ENCODE measurements around the gene SBF2.
A peak's percentile ranks its signal among the peaks of the same experiment; 100 is the strongest.

SBF2 gene

DNA sequence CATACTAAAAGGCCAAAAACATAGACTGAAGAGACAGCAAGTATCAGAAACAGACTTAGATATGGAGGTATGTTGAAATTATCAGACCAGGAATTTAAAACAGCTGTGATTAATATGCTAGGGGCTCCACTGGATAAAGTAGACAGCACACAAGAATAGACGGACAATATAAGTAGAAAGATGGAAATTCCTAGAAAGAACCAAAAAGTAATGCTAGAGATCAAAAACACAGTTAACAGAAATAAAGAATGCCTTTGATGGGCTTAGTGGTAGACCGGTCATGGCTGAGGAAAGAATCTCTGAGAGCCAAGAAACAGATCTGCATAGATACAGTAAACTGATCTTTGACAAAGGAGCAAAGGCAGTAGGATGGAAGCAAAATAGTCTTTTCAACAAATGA is 380.0 kb downstream of the SBF2 start:
- H3K9me3 ChIP-seq (ENCODE audit: control insufficient read depth, low read length), result no peaks in the 10 kb centered on the region
- no peak overlapping the region for H2AK5ac ChIP-seq (ENCODE audit: low read length, severe bottlenecking)
- no peak overlapping the region for H3K27ac ChIP-seq (ENCODE audit: low read length, poor library complexity, severe bottlenecking)
- H3K23ac ChIP-seq (ENCODE audit: low read length in 2 of 2), result no peak overlapping the region
- no peak overlapping the region for H3K18ac ChIP-seq (ENCODE audit: low read depth in 1 of 2, low read length in 2 of 2)
- no peak overlapping the region for H2BK15ac ChIP-seq (ENCODE audit: low read depth, poor library complexity, severe bottlenecking)
- H3K27me3 ChIP-seq (ENCODE audit: control insufficient read depth in 1 of 2, insufficient read depth in 1 of 2, low read length in 2 of 2), result no peaks in the 10 kb centered on the region
- no peak overlapping the region for H3K9ac ChIP-seq (ENCODE audit: low read length)
- H3K4me1 ChIP-seq (ENCODE audit: control insufficient read depth, insufficient read depth, low read depth, low read length), result no peaks in the 10 kb centered on the region
- H3K79me1 ChIP-seq (replicated peaks; ENCODE audit: low read length, poor library complexity, severe bottlenecking), result peaks cover 4% of the 10 kb centered on the region
- no peak overlapping the region for H3K4ac ChIP-seq (ENCODE audit: low read depth in 1 of 2, low read length in 2 of 2)
- no peak overlapping the region for H2AFZ ChIP-seq (ENCODE audit: low read depth, low read length)
- DNase-seq, result no peak
- H3K4me2 ChIP-seq (ENCODE audit: low read length, poor library complexity, severe bottlenecking), result no peak overlapping the region
- H3K14ac ChIP-seq (ENCODE audit: low read length in 2 of 2), result no peak overlapping the region
- no peak overlapping the region for H3K4me3 ChIP-seq (ENCODE audit: insufficient read depth in 1 of 2, low read depth in 1 of 2, low read length in 2 of 2)
- H3K36me3 ChIP-seq (ENCODE audit: control insufficient read depth in 1 of 2, insufficient read depth in 2 of 2, low read depth in 1 of 2, low read length in 2 of 2), result peaks cover 0 to 18% of the 10 kb centered on the region in 2 experiments
- WGBS, result 75% methylated on average over 1 of the region's 2 CpGs
- H4K8ac ChIP-seq (ENCODE audit: low read length), result no peak overlapping the region
- no peak overlapping the region for H2BK12ac ChIP-seq (ENCODE audit: low read length in 2 of 2)
- H2BK5ac ChIP-seq (ENCODE audit: low read depth, low read length, poor library complexity, severe bottlenecking), result no peak overlapping the region
- no peak overlapping the region for H4K91ac ChIP-seq (ENCODE audit: low read length)
- no peak overlapping the region for H2BK120ac ChIP-seq (ENCODE audit: low read depth, low read length)

DNA sequence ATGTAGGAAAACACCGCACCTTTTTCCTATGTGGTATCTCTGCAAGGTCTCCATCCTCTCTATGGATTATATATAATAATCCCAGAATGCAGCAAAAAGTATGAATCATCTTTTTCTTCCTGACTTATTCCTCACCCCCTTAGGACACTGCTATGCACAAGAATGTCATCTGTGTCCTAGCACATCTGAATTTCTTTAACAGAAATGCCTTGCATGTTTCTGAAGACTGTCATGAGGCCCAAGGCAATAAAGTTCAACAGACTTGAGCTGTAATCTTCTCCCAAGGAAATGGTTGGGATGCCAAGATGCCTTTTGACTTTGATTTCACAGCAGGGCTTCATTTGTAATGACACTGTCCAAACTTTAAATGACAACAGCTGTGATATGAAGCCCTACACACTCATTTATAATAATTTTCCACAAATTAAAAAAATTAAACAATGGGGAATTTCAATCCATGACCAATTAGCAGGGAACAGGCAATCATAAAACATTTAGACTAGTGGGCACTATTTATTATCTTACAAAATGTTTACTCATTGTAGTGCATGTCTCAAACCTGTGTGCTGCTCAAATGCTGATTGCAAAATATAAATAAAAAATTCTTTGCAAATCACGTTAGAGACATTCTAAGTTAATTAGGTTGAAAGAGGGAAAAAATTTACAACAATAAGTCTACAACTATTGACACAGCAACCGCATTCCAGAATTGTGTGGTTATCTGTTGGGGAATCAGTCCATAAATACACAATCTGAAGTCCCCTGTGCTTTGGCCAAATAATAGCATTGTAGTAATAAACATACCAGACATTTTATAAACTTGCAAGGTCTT is 387.8 kb downstream of the SBF2 start:
- Histone ChIP-seq H3K27ac (ENCODE audit: low read length, poor library complexity, severe bottlenecking) (peak overlapping the region; percentile 94), H2AFZ (ENCODE audit: low read depth, low read length) (no peak overlapping the region), H4K8ac (ENCODE audit: low read length) (no peak overlapping the region), H3K4me3 (ENCODE audit: insufficient read depth in 1 of 2, low read depth in 1 of 2, low read length in 2 of 2) (no peak overlapping the region), H3K14ac (ENCODE audit: low read length in 2 of 2) (no peak overlapping the region), H3K79me1 (replicated peaks; ENCODE audit: low read length, poor library complexity, severe bottlenecking) (peaks cover 6% of the 10 kb centered on the region), H2AK5ac (ENCODE audit: low read length, severe bottlenecking) (no peak overlapping the region), H2BK15ac (ENCODE audit: low read depth, poor library complexity, severe bottlenecking) (no peak overlapping the region), H3K4me1 (ENCODE audit: control insufficient read depth, insufficient read depth, low read depth, low read length) (peaks cover 4% of the 10 kb centered on the region), H3K9ac (ENCODE audit: low read length) (peak overlapping the region; percentile 77), H2BK120ac (ENCODE audit: low read depth, low read length) (no peak overlapping the region), H3K27me3 (ENCODE audit: control insufficient read depth in 1 of 2, insufficient read depth in 1 of 2, low read length in 2 of 2) (no peaks in the 10 kb centered on the region), H3K9me3 (ENCODE audit: control insufficient read depth, low read length) (no peaks in the 10 kb centered on the region), H4K91ac (ENCODE audit: low read length) (no peak overlapping the region), H3K4ac (ENCODE audit: low read depth in 1 of 2, low read length in 2 of 2) (no peak overlapping the region), H3K36me3 (ENCODE audit: control insufficient read depth in 1 of 2, insufficient read depth in 2 of 2, low read depth in 1 of 2, low read length in 2 of 2) (peaks cover 2 to 10% of the 10 kb centered on the region in 2 experiments), H3K23ac (ENCODE audit: low read length in 2 of 2) (no peak overlapping the region), H3K4me2 (ENCODE audit: low read length, poor library complexity, severe bottlenecking) (no peak overlapping the region), H2BK5ac (ENCODE audit: low read depth, low read length, poor library complexity, severe bottlenecking) (peak overlapping the region; percentile 34), H2BK12ac (ENCODE audit: low read length in 2 of 2) (no peak overlapping the region), H3K18ac (ENCODE audit: low read depth in 1 of 2, low read length in 2 of 2) (no peak overlapping the region)
- peak; percentile 79 for DNase-seq
- 0% methylated on average over 1 of the region's 3 CpGs for WGBS

DNA sequence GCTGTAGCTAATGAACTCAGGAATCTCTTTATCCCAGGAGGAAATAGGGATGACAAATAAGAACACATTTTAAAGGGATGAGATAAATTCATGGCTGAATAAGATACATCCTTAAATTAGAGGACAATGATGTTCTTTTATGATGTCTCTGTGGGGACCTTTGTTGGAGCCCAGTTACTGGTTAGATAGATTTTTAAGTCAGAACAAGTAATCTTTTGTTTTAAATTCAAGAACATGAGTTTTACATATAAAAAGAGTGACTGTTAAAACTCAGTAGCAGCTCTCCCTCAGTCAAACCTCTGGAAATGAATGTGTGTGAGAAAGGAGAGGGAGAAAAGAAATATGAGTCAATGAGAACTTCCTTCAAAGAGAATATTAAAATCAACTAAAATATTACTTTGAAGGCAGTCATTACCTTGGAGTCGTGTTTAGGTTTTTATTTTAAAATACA is 388.5 kb downstream of the SBF2 start:
- H3K4me3 ChIP-seq (ENCODE audit: insufficient read depth in 1 of 2, low read depth in 1 of 2, low read length in 2 of 2), result no peak overlapping the region
- peak overlapping the region; percentile 94 for H3K27ac ChIP-seq (ENCODE audit: low read length, poor library complexity, severe bottlenecking)
- no peak overlapping the region for H3K4me2 ChIP-seq (ENCODE audit: low read length, poor library complexity, severe bottlenecking)
- peak overlapping the region; percentile 77 for H3K9ac ChIP-seq (ENCODE audit: low read length)
- WGBS, result no CpG with 5 or more reads among the region's 1 CpG
- no peak overlapping the region for H2BK15ac ChIP-seq (ENCODE audit: low read depth, poor library complexity, severe bottlenecking)
- no peak overlapping the region for H2AFZ ChIP-seq (ENCODE audit: low read depth, low read length)
- H3K18ac ChIP-seq (ENCODE audit: low read depth in 1 of 2, low read length in 2 of 2), result no peak overlapping the region
- DNase-seq, result no peak
- H3K36me3 ChIP-seq (ENCODE audit: control insufficient read depth in 1 of 2, insufficient read depth in 2 of 2, low read depth in 1 of 2, low read length in 2 of 2), result peaks cover 2 to 10% of the 10 kb centered on the region in 2 experiments
- no peak overlapping the region for H2BK12ac ChIP-seq (ENCODE audit: low read length in 2 of 2)
- no peak overlapping the region for H2AK5ac ChIP-seq (ENCODE audit: low read length, severe bottlenecking)
- H3K4me1 ChIP-seq (ENCODE audit: control insufficient read depth, insufficient read depth, low read depth, low read length), result peaks cover 6% of the 10 kb centered on the region
- no peaks in the 10 kb centered on the region for H3K27me3 ChIP-seq (ENCODE audit: control insufficient read depth in 1 of 2, insufficient read depth in 1 of 2, low read length in 2 of 2)
- H3K4ac ChIP-seq (ENCODE audit: low read depth in 1 of 2, low read length in 2 of 2), result no peak overlapping the region
- H3K9me3 ChIP-seq (ENCODE audit: control insufficient read depth, low read length), result no peaks in the 10 kb centered on the region
- H3K79me1 ChIP-seq (replicated peaks; ENCODE audit: low read length, poor library complexity, severe bottlenecking), result peaks cover 6% of the 10 kb centered on the region
- no peak overlapping the region for H3K23ac ChIP-seq (ENCODE audit: low read length in 2 of 2)
- no peak overlapping the region for H3K14ac ChIP-seq (ENCODE audit: low read length in 2 of 2)
- no peak overlapping the region for H4K91ac ChIP-seq (ENCODE audit: low read length)
- H2BK5ac ChIP-seq (ENCODE audit: low read depth, low read length, poor library complexity, severe bottlenecking), result no peak overlapping the region
- no peak overlapping the region for H4K8ac ChIP-seq (ENCODE audit: low read length)
- H2BK120ac ChIP-seq (ENCODE audit: low read depth, low read length), result no peak overlapping the region

DNA sequence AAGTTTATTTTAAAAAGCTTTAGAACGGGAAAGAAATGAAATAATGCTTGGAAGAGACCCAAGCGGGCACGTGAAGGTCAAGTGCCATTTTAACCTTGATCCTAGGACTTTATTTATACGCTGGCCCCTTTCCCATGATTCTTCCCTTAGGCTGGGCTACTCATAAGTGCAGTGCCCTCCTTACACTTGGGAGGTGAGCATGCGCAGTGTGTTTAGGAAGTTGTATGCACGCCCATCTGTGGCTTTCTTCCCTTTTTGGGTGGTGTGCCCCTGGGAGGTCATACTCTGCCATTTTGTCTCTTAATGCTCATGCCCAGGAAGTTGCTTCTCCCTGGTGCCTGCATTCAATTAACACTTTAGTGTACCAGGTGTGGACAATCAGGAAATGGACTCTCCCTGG is 390.4 kb downstream of the SBF2 start:
- H3K18ac ChIP-seq (ENCODE audit: low read depth in 1 of 2, low read length in 2 of 2), result peak overlapping the region in 1 of 2 experiments; percentile 54

More for the DNA sequence above, 390.4 kb downstream of the SBF2 start:
- peaks cover 2 to 4% of the 10 kb centered on the region in 2 experiments for H3K36me3 ChIP-seq (ENCODE audit: control insufficient read depth in 1 of 2, insufficient read depth in 2 of 2, low read depth in 1 of 2, low read length in 2 of 2)
- H2BK12ac ChIP-seq (ENCODE audit: low read length in 2 of 2), result peak overlapping the region in 1 of 2 experiments; percentile 51
- H3K9me3 ChIP-seq (ENCODE audit: control insufficient read depth, low read length), result no peaks in the 10 kb centered on the region
- H3K4me3 ChIP-seq (ENCODE audit: insufficient read depth in 1 of 2, low read depth in 1 of 2, low read length in 2 of 2), result no peak overlapping the region
- H3K23ac ChIP-seq (ENCODE audit: low read length in 2 of 2), result no peak overlapping the region
- no peak overlapping the region for H3K9ac ChIP-seq (ENCODE audit: low read length)
- H2AK5ac ChIP-seq (ENCODE audit: low read length, severe bottlenecking), result peak overlapping the region; percentile 8
- WGBS, result 96% methylated on average over 6 of the region's 6 CpGs
- peak overlapping the region; percentile 2 for H4K91ac ChIP-seq (ENCODE audit: low read length)
- DNase-seq, result no peak
- H3K4me1 ChIP-seq (ENCODE audit: control insufficient read depth, insufficient read depth, low read depth, low read length), result peaks cover 5% of the 10 kb centered on the region
- H3K79me1 ChIP-seq (replicated peaks; ENCODE audit: low read length, poor library complexity, severe bottlenecking), result peaks cover 6% of the 10 kb centered on the region
- no peak overlapping the region for H2AFZ ChIP-seq (ENCODE audit: low read depth, low read length)
- H2BK15ac ChIP-seq (ENCODE audit: low read depth, poor library complexity, severe bottlenecking), result no peak overlapping the region
- H3K14ac ChIP-seq (ENCODE audit: low read length in 2 of 2), result no peak overlapping the region
- H3K4me2 ChIP-seq (ENCODE audit: low read length, poor library complexity, severe bottlenecking), result no peak overlapping the region
- H2BK120ac ChIP-seq (ENCODE audit: low read depth, low read length), result no peak overlapping the region
- H3K27me3 ChIP-seq (ENCODE audit: control insufficient read depth in 1 of 2, insufficient read depth in 1 of 2, low read length in 2 of 2), result no peaks in the 10 kb centered on the region
- H4K8ac ChIP-seq (ENCODE audit: low read length), result no peak overlapping the region
- no peak overlapping the region for H3K27ac ChIP-seq (ENCODE audit: low read length, poor library complexity, severe bottlenecking)
- H3K4ac ChIP-seq (ENCODE audit: low read depth in 1 of 2, low read length in 2 of 2), result no peak overlapping the region
- peak overlapping the region; percentile 0 for H2BK5ac ChIP-seq (ENCODE audit: low read depth, low read length, poor library complexity, severe bottlenecking)

Data from mesenchymal stem cell (in vitro differentiated cells and primary cell).